Activated naive CD4-positive, alpha-beta T cell (primary cell): ENCODE data around the gene MAML2.

Experiments
- DNase-seq, 4 experiments: peaks; one replicate each; lab custom pipeline; 2025; lab: John Stamatoyannopoulos, UW

Gene MAML2

DNA sequence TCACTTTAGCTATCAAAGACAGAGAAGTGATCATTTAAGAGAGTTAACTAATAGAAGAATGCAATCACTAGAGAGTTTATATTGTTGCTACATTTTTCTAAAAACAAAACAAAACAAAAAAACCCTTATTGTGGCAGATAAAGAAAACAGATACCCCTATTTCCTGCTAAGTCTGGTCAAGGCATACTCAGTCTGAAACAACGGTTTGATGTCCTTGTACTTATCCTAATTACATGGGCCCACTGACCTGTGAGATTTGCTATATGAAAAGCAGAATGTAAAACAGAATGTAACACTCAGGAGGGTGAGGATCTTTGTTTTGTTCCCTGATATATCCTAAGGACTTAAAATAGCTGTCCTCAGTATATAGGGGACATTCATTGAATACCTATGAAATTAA lies 24.6 kb downstream of the MAML2 start:
- DNase-seq: no peak

DNA sequence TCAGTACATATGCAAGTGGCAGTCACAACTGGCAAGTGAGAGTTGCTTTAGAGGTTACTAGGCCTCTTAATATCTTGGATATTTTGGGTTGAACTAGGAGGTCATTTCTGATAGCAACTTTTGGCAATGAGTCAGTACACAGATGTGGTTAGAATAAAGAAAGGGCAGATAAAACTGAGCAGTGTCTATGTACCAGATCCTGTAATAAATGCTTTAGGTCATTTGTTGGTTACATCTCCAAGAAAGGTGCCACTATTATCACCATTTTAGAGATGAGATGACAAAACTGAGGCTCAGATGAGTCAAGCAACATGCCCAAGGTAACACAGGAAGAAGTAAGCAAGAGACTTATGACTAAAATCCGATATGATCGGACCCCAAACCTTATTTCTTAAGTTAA lies 25.0 kb downstream of the MAML2 start:
- no peak for DNase-seq

DNA sequence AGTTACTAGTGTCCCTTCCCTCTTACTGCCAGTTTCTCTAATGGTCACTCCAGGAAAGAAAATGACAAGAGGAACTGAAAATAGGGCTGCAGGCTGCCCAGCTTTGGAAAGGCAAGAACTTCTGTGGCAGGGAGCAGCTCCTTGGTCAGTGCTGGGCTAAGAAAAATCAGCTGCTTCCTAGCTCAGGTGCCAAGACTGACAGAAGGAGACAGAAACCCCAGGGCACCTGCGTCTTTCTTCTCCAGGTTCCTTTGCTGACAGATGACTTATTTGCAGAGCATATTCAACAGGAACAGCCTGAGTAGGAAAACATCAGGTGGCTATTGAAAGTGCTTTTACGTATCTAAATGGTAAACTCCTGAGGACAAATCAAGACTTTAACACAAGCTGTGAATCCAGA lies 25.4 kb downstream of the MAML2 start:
- no peak for DNase-seq

DNA sequence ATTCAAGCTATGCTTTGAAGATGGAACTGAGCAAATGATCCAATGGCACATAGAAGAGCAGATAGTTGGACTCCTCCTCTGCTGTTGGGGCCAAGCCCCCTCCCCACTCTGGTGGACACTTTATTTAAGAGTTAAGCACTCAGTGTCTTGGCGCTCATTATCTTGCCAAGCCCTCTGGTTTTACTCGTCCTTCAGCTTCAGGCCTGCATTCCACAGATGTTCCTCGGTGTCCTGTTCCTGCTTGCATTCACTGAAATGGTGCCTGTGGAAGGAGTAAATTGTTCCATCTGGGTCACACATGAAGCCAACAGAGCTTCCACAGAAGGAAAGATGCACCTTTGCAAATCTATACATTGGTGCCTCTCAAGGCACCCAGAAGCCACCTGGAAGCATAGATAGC lies 26.1 kb downstream of the MAML2 start:
- DNase-seq: no peak

DNA sequence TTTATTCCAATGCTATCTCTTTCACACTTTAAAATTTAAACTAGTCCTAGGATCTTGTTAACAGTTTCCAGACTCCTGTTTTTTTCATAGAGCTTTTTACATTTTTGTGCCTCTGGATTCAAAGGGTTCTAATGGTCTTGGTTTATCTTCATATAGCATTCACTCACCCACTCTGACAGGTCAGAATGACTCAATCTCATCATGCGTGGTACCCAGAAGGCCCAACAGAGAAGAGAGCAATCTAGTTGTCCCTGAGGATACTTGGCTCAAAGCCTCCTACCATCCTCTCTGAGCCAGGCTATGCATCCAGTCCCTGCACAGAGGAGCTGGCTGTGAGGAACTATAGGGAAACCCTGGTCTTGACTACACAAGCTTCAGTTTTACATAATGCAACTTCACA lies 27.5 kb downstream of the MAML2 start:
- no peak for DNase-seq

DNA sequence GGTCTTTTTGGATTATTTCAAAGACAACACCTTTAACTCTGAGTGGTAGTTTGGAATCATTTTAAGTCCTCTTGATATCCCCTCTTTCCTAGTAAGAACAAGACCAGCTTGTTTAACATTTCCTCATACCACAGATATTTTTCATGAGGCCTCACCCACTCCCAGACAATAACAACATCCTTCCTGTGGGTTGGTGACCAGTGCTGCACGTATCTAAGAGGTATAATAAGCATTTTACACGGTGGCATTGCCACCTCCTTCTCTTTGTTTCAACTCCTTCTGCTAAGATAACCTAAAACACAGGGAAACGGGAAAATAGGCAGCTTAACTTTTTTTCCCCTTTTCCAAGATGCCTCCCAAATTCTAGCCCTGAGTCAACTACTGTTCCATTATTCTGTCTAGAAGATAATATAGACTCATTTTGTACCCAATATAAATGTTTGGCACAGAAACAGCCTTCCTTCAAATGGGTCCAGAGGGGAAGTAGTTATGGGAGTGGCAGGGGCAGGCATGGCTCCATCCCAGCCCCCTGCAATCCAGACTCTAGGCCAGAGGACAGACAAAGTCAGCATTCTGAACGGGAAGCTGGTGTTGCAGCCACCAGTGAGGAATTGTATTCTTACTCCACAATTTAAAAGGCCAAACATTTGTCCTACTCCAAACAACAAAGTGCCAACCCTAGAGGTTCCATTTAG lies 28.5 kb downstream of the MAML2 start:
- DNase-seq: no peak

DNA sequence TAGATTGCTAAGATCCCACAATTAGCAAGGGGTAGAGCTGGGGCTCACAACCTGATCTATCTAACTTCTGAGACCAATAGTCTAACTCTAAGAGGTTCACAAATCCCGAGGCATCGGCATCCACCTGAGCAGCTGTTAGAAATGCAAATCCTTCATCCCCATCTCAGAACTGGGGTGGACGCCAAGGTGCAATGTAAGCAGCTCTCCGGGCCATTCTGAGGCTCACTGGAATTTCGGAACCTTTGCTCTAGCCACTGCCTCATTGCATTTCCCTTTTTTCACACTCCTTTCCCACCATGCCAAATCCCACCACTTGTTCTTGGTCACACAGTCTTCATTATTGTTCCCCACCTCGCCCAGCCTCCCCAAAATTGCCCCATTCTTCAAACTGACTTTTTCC lies 29.8 kb downstream of the MAML2 start:
- no peak for DNase-seq

DNA sequence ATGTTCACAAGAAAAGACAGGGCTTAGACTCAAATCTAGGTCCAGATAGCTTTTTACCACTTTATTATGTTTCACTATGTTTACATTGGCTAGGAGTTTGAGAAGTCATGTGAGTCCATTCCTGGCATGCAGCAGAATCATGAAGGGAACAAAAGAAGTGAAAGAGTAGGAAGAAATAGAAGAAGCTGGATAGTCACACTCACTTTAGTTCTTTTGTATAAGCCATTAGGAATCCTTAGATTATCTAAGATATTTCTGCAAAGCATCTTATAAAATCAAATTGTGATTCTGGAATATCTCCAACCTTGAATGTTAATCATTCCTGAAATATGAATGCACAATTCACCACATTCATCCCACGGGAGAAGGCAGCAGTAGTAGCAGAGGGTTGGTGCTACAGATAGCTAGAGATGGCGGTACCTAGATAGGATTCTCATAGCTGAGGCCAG lies 31.9 kb downstream of the MAML2 start:
- no peak for DNase-seq

- no peak for DNase-seq
Measured at GRCh38 chr11:96310236-96310635, 32.8 kb downstream of the MAML2 start.

DNA sequence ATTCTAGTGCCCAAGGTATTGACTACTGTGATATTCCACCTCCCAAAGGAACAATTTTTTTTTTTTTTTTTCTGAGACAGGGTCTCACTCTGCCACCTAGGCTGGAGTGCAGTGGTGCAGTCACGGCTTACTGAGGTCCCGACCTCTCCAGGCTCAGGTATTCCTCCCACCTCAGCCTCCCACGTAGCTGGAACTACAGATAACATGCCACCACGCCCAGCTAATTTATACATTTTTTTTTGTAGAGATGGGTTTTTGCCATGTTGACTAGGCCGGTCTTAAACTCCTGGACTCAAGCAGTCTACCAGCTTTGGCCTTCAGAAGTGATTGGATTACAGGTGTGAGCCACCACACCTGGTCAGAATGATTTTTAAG lies 33.4 kb downstream of the MAML2 start:
- DNase-seq: no peak

GRCh38 chr11:96309016-96309642 lies 33.9 kb downstream of the MAML2 start:
- no peak for DNase-seq

GRCh38 chr11:96307776-96308140 lies 35.2 kb downstream of the MAML2 start:
- DNase-seq: no peak

DNA sequence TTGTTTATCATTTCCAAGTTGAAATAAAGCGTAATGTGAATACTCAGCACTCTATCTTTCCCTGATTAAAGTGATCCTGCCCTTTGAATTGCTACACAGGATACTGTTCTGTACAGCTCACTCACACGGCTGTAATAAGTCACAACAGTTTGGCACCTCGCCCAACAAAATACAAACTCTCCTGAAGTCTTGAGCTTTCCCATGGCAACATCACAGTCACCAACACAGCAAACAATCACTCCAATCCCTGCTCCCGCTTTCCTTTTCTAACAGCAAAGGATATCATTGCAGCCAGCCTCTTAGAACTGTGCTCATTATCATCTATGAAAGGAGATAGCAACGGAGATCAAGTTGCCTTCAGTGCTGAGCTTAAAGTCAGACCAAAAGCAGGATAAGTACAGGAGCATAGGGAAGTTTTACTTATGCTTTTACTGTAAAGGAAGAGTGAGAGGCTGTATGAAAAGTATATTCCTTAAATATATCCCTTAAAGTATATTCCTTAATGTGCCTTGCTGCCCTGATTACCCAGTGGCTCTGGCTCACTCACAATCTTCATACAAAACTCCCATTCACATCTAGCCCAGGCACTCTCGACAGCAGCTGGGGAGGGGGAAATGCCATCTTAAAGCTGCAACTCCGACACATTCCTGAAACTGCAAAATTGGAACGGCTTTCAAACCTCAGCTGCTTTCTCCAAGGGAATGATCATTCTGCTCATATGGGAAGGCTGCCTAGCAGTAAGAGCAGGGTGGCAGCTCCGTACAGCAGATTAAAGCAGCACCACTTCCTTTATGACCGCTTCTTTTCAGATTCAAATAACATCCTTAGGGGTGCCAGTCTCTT lies 35.8 kb downstream of the MAML2 start:
- DNase-seq: no peak

DNA sequence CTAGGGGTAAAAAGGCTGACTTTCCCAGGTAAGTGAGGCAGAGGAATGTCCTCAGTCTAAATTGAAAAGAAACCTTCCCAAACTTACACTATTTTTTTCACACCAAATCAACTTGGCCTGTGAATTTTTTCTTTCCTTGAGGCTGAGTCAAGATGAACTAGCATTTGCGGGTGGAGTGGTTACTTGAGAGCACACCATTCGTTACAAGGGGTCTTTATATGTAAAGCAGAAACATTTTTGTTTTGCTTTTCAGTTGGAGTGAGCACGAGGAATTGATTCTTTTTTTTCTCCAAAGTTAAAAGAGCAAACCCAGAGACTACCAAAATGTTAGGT lies 36.4 kb downstream of the MAML2 start:
- DNase-seq: no peak

GRCh38 chr11:96306071-96306470 lies 36.9 kb downstream of the MAML2 start:
- DNase-seq: no peak

DNA sequence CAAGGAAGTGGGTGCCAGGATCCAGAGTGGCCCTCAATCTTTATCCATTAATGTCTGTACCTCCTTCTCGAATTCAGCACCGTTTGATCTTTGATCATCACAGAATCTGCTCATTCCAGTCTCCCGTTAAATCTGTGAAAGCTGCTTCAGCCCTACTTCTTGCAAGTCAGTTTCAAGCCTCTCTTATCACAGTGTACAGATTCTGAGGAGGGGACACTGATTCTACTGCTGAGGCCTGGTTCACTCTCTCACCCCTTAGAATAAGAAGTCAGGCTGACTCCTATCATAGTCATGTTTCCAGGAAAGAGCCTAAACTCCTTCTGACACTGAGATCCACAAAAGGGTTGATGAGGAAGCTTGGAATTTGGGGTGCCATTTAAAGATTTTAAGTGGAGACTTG lies 39.0 kb downstream of the MAML2 start:
- no peak for DNase-seq

DNA sequence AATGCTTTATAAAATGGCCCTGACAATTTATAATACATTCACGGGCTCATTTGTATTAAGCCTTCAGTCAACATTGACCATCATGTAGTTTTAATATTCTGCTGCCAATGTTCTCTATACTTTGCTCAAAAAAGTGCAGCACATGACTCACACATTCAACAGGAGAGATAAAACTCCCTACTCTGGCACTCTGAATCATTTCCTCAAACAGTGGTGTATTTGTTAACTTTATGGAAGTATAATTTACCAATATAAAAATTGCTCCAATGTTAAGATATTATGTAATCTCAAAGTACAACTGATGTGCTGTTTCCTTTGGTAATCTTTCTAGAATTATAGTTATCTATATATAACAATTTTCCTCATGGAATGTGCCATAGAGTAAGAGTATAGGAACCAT lies 39.9 kb downstream of the MAML2 start:
- no peak for DNase-seq

DNA sequence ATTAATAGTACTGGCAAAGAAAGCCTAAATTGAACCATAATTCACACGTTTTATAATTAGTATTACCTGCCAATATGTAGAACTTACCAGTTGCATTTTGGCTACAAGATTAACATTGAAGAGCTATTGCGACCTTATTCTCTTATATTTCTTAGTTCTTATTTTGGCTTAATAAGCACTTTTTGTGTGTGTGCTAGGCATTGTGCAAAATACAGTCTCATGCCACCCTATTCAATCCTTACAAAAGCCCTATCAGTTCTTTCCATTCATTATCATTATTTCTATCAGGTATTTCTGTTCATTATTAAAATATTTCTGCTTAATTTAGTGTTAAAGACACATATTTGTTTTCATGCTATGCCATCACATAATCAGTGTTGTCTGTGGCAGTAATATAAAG lies 41.2 kb downstream of the MAML2 start:
- no peak for DNase-seq

DNA sequence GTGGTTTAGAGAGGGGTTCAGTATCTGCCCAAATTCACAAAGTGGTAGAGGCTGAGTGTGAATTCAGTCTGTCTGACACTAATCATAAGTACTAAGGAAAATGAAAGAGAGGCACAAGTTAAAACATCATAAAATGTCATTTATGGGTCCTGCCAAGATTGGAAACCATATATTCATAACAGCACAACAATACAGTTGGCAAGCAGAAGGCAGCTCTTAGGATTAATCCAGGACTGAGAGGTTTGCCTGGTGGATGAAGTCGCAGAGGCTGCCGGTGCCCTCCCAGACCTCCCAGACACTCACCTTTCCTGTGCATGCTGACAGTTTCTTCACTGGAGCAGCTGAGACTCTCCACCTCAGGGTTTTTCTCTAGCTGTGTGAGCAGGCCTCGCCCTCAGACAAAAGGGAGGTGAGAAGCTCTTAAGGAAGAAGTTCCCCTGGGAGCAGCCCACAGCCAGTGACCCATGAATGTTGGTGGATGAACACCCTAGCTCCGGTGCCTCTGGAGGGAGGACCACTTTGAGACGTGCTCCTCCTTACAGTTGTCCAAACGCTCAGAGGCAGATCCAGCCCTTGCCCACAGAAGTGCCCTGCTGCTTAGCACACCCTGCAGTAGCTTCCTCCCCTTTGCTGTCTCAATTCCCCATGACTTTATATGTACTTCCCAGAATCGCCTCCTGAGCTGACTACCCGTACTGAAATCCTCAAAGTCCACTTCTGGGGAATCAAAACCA lies 43.7 kb downstream of the MAML2 start:
- DNase-seq: no peak

DNA sequence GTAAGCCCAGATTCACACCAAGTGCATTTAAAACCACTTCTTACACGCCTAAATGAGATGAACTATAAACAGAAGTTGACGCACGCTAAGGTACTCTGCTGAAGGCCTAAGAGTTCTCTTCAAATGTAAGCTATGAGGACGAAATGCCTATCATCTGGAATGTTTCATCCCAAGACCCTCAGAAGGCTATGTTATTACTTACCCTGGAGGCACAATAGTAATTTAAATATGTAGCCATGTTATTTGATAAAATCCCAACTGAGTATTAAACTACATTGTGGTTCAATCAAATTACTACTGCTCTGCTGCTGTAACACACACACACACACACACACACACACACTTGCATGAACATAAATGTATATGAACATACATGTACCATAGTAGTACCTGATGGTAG lies 47.6 kb downstream of the MAML2 start:
- no peak for DNase-seq

GRCh38 chr11:96294289-96294688 lies 48.7 kb downstream of the MAML2 start:
- DNase-seq: no peak

DNA sequence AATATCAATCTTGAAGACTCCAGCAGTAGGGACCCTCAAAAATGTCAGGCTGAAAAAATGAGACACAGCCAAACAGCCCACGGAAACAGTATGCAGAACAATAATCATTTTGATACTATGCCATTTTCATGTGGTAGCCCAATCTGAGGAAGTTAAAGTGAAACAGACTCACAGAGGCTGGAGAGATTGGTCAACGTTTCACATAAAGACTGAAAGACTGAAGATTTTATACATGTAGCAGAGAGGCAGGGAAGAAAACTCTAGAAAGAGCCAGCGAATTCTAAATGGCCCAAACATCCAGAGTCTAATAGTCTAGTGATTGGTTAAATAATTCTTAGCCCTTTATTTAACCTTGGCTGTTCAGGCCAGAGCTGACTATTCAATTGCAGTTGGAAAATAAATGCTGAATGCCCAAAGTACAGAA lies 49.4 kb downstream of the MAML2 start:
- DNase-seq: no peak

GRCh38 chr11:96293109-96293508 lies 49.9 kb downstream of the MAML2 start:
- no peak for DNase-seq
